Subcutaneous abdominal adipose tissue (tissue), 5 donors: Measurements from ENCODE around the gene ZNF22.
A peak's percentile ranks its signal among the peaks of the same experiment; 100 is the strongest.

Experiments used
- H3K27ac ChIP-seq: one replicate; pipeline ENCODE4 v1.7.0; 2013; ENCODE audit warnings: low read depth, mild to moderate bottlenecking, inconsistent platforms, low read length, moderate library complexity
- H3K27me3 ChIP-seq, 5 donors: one replicate each; pipeline ENCODE4 v1.7.0; 2013; ENCODE audit warnings: low read length in 5 of 5, inconsistent platforms in 1 of 5; ENCODE audit not compliant: control insufficient read depth in 5 of 5, insufficient read depth in 4 of 5
- H3K36me3 ChIP-seq, 5 donors: one replicate each; pipeline ENCODE4 v1.7.0; 2013; ENCODE audit warnings: low read length in 5 of 5; ENCODE audit not compliant: control insufficient read depth in 5 of 5, insufficient read depth in 5 of 5
- H3K4me1 ChIP-seq, 5 donors: one replicate each; pipeline ENCODE4 v1.7.0; 2013; ENCODE audit warnings: low read length in 5 of 5, mild to moderate bottlenecking in 3 of 5, moderate library complexity in 1 of 5; ENCODE audit not compliant: control insufficient read depth in 5 of 5, insufficient read depth in 5 of 5
- H3K4me3 ChIP-seq, 5 donors: one replicate each; pipeline ENCODE4 v1.7.0; 2013; ENCODE audit warnings: low read length in 5 of 5, low read depth in 1 of 5
- H3K9ac ChIP-seq, 5 donors: one replicate each; pipeline ENCODE4 v1.7.0; 2013; ENCODE audit warnings: low read length in 5 of 5, mild to moderate bottlenecking in 4 of 5, moderate library complexity in 3 of 5
- H3K9me3 ChIP-seq, 5 donors: one replicate each; pipeline ENCODE4 v1.7.0; 2013; ENCODE audit warnings: low read length in 5 of 5; ENCODE audit not compliant: control insufficient read depth in 5 of 5
- donor health status: healthy.
- donor health status: healthy.
- donor health status: healthy.
- donor health status: healthy.
- donor health status: healthy.

The ZNF22 gene

DNA sequence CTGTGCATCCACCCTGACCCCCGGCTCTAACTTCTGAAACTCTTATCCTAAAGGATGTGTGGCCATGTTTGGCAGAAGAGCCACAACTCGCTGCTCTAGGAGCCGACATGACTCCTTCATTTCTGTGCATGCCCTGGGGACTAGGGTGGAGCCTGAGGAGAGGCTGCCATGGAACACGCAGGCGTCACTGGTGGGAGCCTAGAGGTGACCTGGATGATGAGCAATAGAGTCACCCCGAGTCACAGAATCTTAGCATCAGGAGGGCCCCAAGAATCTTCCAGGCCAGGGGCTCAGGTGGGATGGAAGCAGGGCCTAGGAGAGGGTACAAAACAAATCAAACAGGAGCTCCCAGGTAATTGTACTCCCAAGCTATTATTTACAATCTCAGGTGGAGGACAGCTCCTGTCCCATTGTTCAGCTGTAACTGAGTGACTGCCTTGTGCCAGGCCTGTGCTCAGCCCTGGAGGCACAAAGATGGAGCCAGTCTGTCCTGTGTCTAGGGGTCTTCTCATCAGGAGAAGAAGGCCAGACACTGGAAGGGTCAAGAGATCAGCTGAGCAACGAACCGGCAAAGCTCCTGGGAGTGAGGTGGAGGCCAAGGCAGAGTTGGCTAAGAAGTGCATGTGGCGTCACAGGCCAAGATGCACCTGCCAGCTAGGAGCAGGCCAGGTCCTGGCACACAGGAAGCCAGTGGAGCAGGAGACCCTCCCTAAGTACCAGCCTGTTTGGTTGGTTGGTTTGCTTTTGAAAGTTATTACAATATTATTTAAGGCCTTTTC lies 5.8 kb upstream of the ZNF22 start:
- Histone ChIP-seq H3K4me3 (peak overlapping the region in 1 of 5 donors; percentile 19), H3K9ac (peak overlapping the region in 4 of 5 donors; percentile 1 to 72 (median 18)), H3K27me3 (no peaks in the 10 kb centered on the region), H3K4me1 (peaks cover 46 to 100% (median 93%) of the 10 kb centered on the region in 5 donors), H3K9me3 (no peaks in the 10 kb centered on the region), H3K27ac (peak overlapping the region; percentile 99), H3K36me3 (peaks cover 0 to 39% (median 25%) of the 10 kb centered on the region in 5 donors)

DNA sequence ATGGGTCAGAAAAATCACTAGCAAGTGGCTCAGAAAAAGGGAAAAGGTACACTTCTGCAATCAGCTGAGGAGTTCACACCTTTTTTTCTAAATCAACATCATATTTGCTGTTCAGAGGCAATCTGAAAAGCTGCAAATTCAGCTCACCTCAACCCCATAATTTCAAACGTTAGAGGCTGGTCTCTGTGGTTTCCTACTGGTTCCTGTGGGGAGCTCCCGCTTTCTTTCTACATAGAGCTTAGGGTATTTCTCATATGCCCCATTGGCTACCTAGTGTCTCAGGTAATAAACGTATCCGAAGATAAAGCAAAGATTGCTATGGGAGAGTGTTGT lies 5.2 kb upstream of the ZNF22 start:
- H3K4me1 ChIP-seq: peaks cover 48 to 100% (median 97%) of the 10 kb centered on the region in 5 donors
- no peaks in the 10 kb centered on the region for H3K9me3 ChIP-seq
- H3K27me3 ChIP-seq: no peaks in the 10 kb centered on the region
- H3K36me3 ChIP-seq: peaks cover 0 to 33% (median 23%) of the 10 kb centered on the region in 5 donors
- H3K27ac ChIP-seq: peak overlapping the region; percentile 99
- H3K9ac ChIP-seq: peak overlapping the region in 3 of 5 donors; percentile 66 to 73 (median 72)
- peak overlapping the region in 1 of 5 donors; percentile 37 for H3K4me3 ChIP-seq

DNA sequence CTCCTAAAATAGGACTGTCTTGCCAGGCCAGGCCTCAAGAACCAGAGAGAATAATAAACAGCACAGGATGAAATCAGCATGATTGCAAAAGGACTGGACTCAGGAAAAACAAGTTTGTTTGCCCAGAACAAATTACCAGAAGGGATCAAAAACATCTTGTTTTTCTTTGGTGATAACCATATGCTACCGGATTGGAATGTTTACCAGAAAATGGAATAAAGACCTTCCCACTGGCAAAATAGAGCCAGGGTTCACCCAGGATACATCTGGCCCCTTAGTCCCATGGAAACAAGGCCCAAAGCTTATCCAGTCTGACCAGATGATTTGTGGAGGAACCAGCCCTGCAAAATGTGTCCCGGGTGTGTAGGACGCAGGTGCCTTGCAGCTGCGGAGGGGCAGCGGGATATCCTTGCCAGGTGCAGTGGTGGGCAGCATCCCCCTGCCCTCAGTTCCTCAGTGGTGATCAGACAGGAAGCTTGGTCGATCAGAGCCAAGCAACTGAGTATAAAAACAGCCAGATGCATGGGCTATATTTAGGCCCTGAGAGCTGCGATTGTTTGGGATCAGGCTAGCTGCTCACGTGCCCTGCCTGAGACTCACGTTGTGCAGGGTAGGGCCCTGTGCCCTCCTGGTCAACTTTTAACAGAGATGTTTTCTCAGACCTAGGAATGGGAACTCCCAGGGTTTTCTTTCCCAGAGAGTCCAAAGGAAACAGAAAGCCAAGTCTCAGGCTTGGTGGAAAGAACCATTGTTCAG lies 4.6 kb upstream of the ZNF22 start:
- peaks cover 48 to 98% (median 94%) of the 10 kb centered on the region in 5 donors for H3K4me1 ChIP-seq

DNA sequence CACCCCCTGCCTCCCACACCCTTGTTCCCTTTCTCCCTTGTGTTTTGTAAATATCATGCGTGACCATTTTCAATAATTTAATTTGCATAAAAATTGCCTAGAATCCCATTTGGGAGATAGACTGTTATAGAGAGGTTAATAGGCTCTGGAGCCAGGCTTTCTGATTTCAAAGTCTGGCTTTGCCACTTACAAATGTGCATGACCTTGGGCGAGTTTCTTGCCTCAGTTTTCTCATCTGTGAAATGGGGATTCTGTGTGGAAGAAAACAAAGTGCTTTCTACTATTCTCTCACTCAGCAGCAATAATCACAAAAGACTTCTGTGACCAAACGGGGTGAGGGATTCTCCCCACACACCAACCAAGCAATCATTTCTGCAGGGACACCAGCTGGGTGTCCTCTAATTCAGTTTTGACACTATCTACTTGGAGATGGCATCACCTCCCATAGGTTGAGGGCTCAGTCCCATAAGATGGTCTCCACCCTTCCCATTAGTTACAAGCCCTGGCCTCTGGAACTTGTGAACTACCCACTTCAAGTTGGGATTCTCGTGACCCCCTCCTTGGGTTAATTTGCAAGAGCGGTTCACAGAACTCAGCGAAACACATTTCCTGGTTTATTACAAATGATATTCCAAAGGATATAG lies 3.5 kb upstream of the ZNF22 start:
- Histone ChIP-seq H3K9me3 (no peaks in the 10 kb centered on the region), H3K27me3 (no peaks in the 10 kb centered on the region), H3K36me3 (peaks cover 0 to 17% (median 13%) of the 10 kb centered on the region in 5 donors), H3K4me3 (peak overlapping the region in 1 of 5 donors; percentile 3), H3K9ac (peak overlapping the region in 4 of 5 donors; percentile 29 to 73 (median 56)), H3K4me1 (peaks cover 41 to 98% (median 94%) of the 10 kb centered on the region in 5 donors), H3K27ac (peak overlapping the region; percentile 99)

More for the DNA sequence above, 4.6 kb upstream of the ZNF22 start:
- Histone ChIP-seq H3K36me3 (peaks cover 0 to 29% (median 23%) of the 10 kb centered on the region in 5 donors), H3K27me3 (no peaks in the 10 kb centered on the region), H3K4me3 (peak overlapping the region in 3 of 5 donors; percentile 3 to 37 (median 19)), H3K9me3 (no peaks in the 10 kb centered on the region), H3K27ac (peak overlapping the region; percentile 99), H3K9ac (peak overlapping the region in 4 of 5 donors; percentile 29 to 73 (median 56))

DNA sequence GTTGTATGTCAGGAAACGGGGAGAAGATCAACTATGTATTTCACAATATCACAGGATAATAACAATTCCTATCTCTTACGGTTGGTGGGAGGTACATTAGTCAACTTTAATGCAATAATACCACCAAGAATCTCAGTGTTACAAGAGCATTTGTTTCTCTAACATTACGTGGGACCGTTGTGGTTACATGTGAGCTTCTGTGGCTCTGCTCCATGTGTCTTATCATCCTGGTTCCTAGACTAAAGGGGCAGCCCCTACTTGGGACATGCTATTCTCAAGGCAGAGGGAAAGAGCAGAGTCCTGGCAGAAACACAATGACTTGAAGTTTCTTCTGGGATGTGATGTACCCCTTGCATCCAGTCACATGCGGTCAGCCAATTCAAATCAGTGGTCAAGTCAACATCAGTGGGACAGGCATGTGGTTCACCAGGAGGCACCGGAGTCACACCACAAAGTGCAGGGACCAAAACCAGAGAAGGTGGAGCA lies 2.5 kb upstream of the ZNF22 start:
- no peak overlapping the region for H3K9ac ChIP-seq
- no peak overlapping the region for H3K4me3 ChIP-seq
- peak overlapping the region; percentile 99 for H3K27ac ChIP-seq
- H3K4me1 ChIP-seq: peaks cover 39 to 94% (median 89%) of the 10 kb centered on the region in 5 donors
- no peaks in the 10 kb centered on the region for H3K9me3 ChIP-seq
- H3K36me3 ChIP-seq: peaks cover 0 to 8% (median 6%) of the 10 kb centered on the region in 5 donors
- H3K27me3 ChIP-seq: no peaks in the 10 kb centered on the region

DNA sequence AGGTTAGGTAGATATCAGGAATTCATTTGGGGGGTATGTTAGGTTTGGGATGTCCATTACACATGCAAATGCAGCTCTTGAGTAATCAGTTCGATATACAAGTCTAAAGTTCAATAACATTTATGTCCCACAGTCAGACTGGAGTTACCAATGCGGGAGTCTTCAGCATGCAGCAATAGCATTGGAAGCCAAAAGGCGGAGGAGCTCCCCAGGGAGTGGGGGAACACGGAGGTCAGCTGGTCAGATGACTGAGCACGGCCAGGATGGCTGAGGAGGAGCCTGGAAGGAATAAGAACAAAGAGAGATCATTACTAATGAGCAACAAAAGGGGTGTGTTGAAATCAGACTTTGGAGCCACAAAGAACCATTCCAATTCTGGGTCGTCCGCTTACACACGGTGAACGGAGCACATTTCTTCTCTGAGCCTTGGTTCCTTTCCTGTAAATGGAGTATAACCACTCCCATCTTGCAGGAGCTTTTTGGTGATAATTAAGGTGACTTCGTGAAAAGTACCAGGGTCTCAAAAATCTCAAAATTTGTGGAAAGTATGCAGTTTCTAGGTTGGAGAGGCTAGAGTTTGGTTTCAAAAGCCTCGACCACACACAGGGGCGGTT lies 478 bp upstream of the ZNF22 start:
- peak overlapping the region; percentile 62 to 93 (median 74) for H3K4me3 ChIP-seq
- H3K27ac ChIP-seq: peak overlapping the region; percentile 99
- H3K27me3 ChIP-seq: no peaks in the 10 kb centered on the region
- H3K36me3 ChIP-seq: peaks cover 6 to 17% (median 15%) of the 10 kb centered on the region in 5 donors
- peaks cover 0 to 4% (median 0%) of the 10 kb centered on the region in 5 donors for H3K9me3 ChIP-seq
- H3K4me1 ChIP-seq: peaks cover 25 to 75% (median 74%) of the 10 kb centered on the region in 5 donors
- H3K9ac ChIP-seq: peak overlapping the region; percentile 80 to 93 (median 86)

DNA sequence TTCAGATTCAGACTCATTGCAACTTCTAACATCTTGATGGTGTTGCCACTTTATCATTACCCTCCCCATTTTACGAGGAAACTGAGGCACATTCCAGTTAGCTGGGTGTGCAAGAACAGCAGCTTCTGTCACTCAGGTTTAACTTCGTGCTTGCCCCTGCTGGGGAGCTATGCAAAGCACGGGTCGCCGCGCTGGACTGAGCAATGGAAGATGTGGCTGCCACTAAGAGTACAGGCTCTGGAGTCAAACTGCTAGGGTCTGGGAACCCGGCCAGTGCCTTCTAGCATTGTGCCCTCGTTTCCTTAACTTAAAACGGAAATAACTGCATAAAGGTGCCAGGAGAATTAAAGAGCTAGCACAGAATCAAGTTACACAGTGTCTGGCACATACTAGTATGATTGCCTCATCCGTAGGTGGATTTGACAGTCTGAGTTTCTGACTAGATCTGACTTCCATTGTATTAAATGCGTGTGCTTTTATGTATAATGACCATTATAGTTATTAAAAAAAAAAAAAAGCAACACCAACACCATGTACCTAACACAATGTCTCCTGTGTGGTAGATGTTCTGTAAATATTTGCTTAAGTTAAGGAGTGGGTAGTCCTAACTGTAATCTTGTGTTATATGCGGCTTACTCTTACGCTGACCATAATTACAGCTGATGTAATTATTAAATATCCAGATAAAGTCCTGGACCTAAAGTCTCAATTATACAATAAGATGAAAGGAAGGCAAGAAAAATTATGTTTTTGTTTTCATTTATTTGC lies 842 bp downstream of the ZNF22 start:
- Histone ChIP-seq H3K9me3 (peaks cover 0 to 4% (median 0%) of the 10 kb centered on the region in 5 donors), H3K4me1 (peaks cover 16 to 67% (median 64%) of the 10 kb centered on the region in 5 donors), H3K9ac (peak overlapping the region; percentile 84 to 96 (median 92)), H3K36me3 (peaks cover 6 to 21% (median 16%) of the 10 kb centered on the region in 5 donors), H3K27me3 (no peaks in the 10 kb centered on the region), H3K27ac (peak overlapping the region; percentile 99), H3K4me3 (peak overlapping the region; percentile 72 to 93 (median 84))

DNA sequence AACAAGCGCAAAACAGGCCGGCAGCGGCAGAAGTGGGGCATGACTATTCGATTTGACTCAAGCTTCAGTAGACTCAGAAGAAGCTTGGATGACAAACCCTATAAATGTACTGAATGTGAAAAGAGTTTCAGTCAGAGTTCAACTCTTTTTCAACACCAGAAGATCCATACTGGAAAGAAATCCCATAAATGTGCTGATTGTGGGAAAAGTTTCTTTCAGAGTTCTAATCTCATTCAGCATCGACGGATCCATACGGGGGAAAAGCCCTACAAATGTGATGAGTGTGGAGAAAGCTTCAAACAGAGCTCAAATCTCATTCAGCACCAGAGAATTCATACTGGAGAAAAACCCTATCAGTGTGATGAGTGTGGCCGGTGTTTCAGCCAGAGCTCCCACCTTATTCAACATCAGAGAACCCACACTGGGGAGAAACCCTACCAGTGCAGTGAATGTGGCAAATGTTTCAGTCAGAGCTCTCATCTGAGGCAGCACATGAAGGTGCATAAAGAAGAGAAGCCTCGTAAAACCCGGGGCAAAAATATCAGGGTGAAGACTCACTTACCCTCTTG lies 2.8 kb downstream of the ZNF22 start:
- H3K4me1 ChIP-seq: peaks cover 5 to 51% (median 49%) of the 10 kb centered on the region in 5 donors
- peak overlapping the region; percentile 99 for H3K27ac ChIP-seq
- H3K27me3 ChIP-seq: no peaks in the 10 kb centered on the region
- peaks cover 0 to 4% (median 0%) of the 10 kb centered on the region in 5 donors for H3K9me3 ChIP-seq
- H3K9ac ChIP-seq: no peak overlapping the region
- peaks cover 6 to 21% (median 16%) of the 10 kb centered on the region in 5 donors for H3K36me3 ChIP-seq
- no peak overlapping the region for H3K4me3 ChIP-seq
